WTC11 (cell line): ENCODE measurements around the gene SLC2A1.

ENCODE experiments used
- CBFB ChIP-seq: sonication (generic); formaldehyde crosslinking; IDR thresholded peaks from 2 replicates; pipeline ENCODE4 v1.8.1; 2022; ENCODE audit warnings: mild to moderate bottlenecking, low read depth, missing genetic modification reagents
- TF ChIP-seq, protein P1 (sequence below): sonication (generic); formaldehyde crosslinking; IDR thresholded peaks from 2 replicates; pipeline ENCODE4 v1.8.1; 2022; ENCODE audit warnings: missing genetic modification reagents, borderline replicate concordance
- TF ChIP-seq, protein P2 (sequence below): sonication (generic); formaldehyde crosslinking; IDR thresholded peaks from 2 replicates; pipeline ENCODE4 v1.8.1; 2022; ENCODE audit warnings: mild to moderate bottlenecking, missing genetic modification reagents, moderate library complexity, borderline replicate concordance
- TF ChIP-seq, protein P3 (sequence below): fragments of 200-600 bp; IDR thresholded peaks from 2 replicates; pipeline ENCODE4 v1.8.0; 2022; ENCODE audit warnings: antibody characterized with exemption
- TF ChIP-seq, protein P4 (sequence below): sonication (generic); formaldehyde crosslinking; IDR thresholded peaks from 2 replicates; pipeline ENCODE4 v1.8.1; 2023; ENCODE audit warnings: mild to moderate bottlenecking, missing genetic modification reagents, borderline replicate concordance

GRCh38 chr1:42957880-42958487 lies 684 bp downstream of the SLC2A1 start:
- TF ChIP-seq, protein P1, sequence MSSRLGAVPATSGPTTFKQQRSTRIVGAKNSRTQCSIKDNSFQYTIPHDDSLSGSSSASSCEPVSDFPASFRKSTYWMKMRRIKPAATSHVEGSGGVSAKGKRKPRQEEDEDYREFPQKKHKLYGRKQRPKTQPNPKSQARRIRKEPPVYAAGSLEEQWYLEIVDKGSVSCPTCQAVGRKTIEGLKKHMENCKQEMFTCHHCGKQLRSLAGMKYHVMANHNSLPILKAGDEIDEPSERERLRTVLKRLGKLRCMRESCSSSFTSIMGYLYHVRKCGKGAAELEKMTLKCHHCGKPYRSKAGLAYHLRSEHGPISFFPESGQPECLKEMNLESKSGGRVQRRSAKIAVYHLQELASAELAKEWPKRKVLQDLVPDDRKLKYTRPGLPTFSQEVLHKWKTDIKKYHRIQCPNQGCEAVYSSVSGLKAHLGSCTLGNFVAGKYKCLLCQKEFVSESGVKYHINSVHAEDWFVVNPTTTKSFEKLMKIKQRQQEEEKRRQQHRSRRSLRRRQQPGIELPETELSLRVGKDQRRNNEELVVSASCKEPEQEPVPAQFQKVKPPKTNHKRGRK (CRISPR knock-in tag): no peak
- TF ChIP-seq, protein P2, sequence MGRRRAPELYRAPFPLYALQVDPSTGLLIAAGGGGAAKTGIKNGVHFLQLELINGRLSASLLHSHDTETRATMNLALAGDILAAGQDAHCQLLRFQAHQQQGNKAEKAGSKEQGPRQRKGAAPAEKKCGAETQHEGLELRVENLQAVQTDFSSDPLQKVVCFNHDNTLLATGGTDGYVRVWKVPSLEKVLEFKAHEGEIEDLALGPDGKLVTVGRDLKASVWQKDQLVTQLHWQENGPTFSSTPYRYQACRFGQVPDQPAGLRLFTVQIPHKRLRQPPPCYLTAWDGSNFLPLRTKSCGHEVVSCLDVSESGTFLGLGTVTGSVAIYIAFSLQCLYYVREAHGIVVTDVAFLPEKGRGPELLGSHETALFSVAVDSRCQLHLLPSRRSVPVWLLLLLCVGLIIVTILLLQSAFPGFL: no peak
- TF ChIP-seq, protein P3, sequence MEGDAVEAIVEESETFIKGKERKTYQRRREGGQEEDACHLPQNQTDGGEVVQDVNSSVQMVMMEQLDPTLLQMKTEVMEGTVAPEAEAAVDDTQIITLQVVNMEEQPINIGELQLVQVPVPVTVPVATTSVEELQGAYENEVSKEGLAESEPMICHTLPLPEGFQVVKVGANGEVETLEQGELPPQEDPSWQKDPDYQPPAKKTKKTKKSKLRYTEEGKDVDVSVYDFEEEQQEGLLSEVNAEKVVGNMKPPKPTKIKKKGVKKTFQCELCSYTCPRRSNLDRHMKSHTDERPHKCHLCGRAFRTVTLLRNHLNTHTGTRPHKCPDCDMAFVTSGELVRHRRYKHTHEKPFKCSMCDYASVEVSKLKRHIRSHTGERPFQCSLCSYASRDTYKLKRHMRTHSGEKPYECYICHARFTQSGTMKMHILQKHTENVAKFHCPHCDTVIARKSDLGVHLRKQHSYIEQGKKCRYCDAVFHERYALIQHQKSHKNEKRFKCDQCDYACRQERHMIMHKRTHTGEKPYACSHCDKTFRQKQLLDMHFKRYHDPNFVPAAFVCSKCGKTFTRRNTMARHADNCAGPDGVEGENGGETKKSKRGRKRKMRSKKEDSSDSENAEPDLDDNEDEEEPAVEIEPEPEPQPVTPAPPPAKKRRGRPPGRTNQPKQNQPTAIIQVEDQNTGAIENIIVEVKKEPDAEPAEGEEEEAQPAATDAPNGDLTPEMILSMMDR: no peak
- TF ChIP-seq CBFB (CRISPR knock-in tag): no peak
- TF ChIP-seq, protein P4, sequence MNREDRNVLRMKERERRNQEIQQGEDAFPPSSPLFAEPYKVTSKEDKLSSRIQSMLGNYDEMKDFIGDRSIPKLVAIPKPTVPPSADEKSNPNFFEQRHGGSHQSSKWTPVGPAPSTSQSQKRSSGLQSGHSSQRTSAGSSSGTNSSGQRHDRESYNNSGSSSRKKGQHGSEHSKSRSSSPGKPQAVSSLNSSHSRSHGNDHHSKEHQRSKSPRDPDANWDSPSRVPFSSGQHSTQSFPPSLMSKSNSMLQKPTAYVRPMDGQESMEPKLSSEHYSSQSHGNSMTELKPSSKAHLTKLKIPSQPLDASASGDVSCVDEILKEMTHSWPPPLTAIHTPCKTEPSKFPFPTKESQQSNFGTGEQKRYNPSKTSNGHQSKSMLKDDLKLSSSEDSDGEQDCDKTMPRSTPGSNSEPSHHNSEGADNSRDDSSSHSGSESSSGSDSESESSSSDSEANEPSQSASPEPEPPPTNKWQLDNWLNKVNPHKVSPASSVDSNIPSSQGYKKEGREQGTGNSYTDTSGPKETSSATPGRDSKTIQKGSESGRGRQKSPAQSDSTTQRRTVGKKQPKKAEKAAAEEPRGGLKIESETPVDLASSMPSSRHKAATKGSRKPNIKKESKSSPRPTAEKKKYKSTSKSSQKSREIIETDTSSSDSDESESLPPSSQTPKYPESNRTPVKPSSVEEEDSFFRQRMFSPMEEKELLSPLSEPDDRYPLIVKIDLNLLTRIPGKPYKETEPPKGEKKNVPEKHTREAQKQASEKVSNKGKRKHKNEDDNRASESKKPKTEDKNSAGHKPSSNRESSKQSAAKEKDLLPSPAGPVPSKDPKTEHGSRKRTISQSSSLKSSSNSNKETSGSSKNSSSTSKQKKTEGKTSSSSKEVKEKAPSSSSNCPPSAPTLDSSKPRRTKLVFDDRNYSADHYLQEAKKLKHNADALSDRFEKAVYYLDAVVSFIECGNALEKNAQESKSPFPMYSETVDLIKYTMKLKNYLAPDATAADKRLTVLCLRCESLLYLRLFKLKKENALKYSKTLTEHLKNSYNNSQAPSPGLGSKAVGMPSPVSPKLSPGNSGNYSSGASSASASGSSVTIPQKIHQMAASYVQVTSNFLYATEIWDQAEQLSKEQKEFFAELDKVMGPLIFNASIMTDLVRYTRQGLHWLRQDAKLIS (CRISPR knock-in tag): no peak
